Measurements from ENCODE around the gene LETM1. TPM values are rescaled to one million over a fixed set of nuclear protein-coding genes. Genes with fewer than 3 reads are reported as not detected.

LETM1 gene
- total RNA-seq, 5 donors from 2014 or later (not counting 1 experiment from before 2014, with no cell fraction given), result 35.4 to 60.3 (median 53.5) TPM

- ChIA-PET POLR2A (no interaction called here), CTCF (no interaction called here)
- Histone ChIP-seq H3K27ac (ENCODE audit: low read length) (no peak overlapping the region), H3K9me3 (no peaks in the 10 kb centered on the region), H3K27me3 (replicated peaks in 1 of 2; ENCODE audit: control insufficient read depth in 2 of 2, extremely low read depth in 1 of 2, insufficient read depth in 2 of 2, low read length in 1 of 2) (peaks cover 0 to under 1% of the 10 kb centered on the region in 2 experiments), H3K4me3 (ENCODE audit: control insufficient read depth in 1 of 2, extremely low read depth in 1 of 2, low read length in 1 of 2) (no peak overlapping the region), H3K36me3 (ENCODE audit: control insufficient read depth in 2 of 2, extremely low read depth in 1 of 2, insufficient read depth in 1 of 2, low read length in 1 of 2) (no peaks in the 10 kb centered on the region), H3K4me1 (ENCODE audit: control insufficient read depth in 1 of 2, extremely low read depth in 1 of 2, insufficient read depth in 2 of 2, low read length in 2 of 2) (peaks cover 0 to 4% of the 10 kb centered on the region in 2 experiments)
- no peaks in the 10 kb centered on the region for H3K36me3 Mint-ChIP-seq
- H3K4me3 Mint-ChIP-seq, result no peak overlapping the region
- H3K27ac Mint-ChIP-seq, result no peak overlapping the region
- H3K9me3 Mint-ChIP-seq, result no peaks in the 10 kb centered on the region
- no peaks in the 10 kb centered on the region for H3K27me3 Mint-ChIP-seq
- DNase-seq (no peak), ATAC-seq (replicated peaks in 1 of 4) (no peak)
- no peaks in the 10 kb centered on the region for H3K4me1 Mint-ChIP-seq
- WGBS (ENCODE audit: insufficient coverage), result 90% methylated on average over 37 of the region's 47 CpGs
Measured at GRCh38 chr4:1805493-1806222, 50.3 kb downstream of the LETM1 start.

GRCh38 chr4:1804638-1805492, 51.1 kb downstream of the LETM1 start:
- ATAC-seq (replicated peaks in 1 of 4), result no peak
- Mint-ChIP-seq H3K4me1 (no peaks in the 10 kb centered on the region), H3K9me3 (no peaks in the 10 kb centered on the region), H3K36me3 (no peaks in the 10 kb centered on the region), H3K27me3 (peaks cover 0 to 2% of the 10 kb centered on the region in 2 donors), H3K4me3 (no peak overlapping the region), H3K27ac (no peak overlapping the region)
- ChIA-PET POLR2A (no interaction called here), CTCF (no interaction called here)
- H3K4me1 ChIP-seq (ENCODE audit: control insufficient read depth in 1 of 2, extremely low read depth in 1 of 2, insufficient read depth in 2 of 2, low read length in 2 of 2), result no peaks in the 10 kb centered on the region
- no peak for DNase-seq
- no peaks in the 10 kb centered on the region for H3K36me3 ChIP-seq (ENCODE audit: control insufficient read depth in 2 of 2, extremely low read depth in 1 of 2, insufficient read depth in 1 of 2, low read length in 1 of 2)
- H3K27ac ChIP-seq (ENCODE audit: low read length), result no peak overlapping the region
- no peaks in the 10 kb centered on the region for H3K9me3 ChIP-seq
- no peak overlapping the region for H3K4me3 ChIP-seq (ENCODE audit: control insufficient read depth in 1 of 2, extremely low read depth in 1 of 2, low read length in 1 of 2)
- WGBS (ENCODE audit: insufficient coverage), result 87% methylated on average over 36 of the region's 37 CpGs
- peaks cover 0 to 7% of the 10 kb centered on the region in 2 experiments for H3K27me3 ChIP-seq (replicated peaks in 1 of 2; ENCODE audit: control insufficient read depth in 2 of 2, extremely low read depth in 1 of 2, insufficient read depth in 2 of 2, low read length in 1 of 2)

- H3K4me3 ChIP-seq (ENCODE audit: control insufficient read depth in 1 of 2, extremely low read depth in 1 of 2, low read length in 1 of 2), result no peak overlapping the region
- Mint-ChIP-seq H3K4me1 (no peaks in the 10 kb centered on the region), H3K4me3 (no peak overlapping the region), H3K27me3 (peaks cover under 1 to 6% of the 10 kb centered on the region in 2 donors), H3K27ac (no peak overlapping the region), H3K36me3 (no peaks in the 10 kb centered on the region), H3K9me3 (no peaks in the 10 kb centered on the region)
- H3K4me1 ChIP-seq (ENCODE audit: control insufficient read depth in 1 of 2, extremely low read depth in 1 of 2, insufficient read depth in 2 of 2, low read length in 2 of 2), result no peaks in the 10 kb centered on the region
- ChIA-PET POLR2A (no interaction called here), CTCF (no interaction called here)
- no peaks in the 10 kb centered on the region for H3K36me3 ChIP-seq (ENCODE audit: control insufficient read depth in 2 of 2, extremely low read depth in 1 of 2, insufficient read depth in 1 of 2, low read length in 1 of 2)
- peaks cover 0 to 18% of the 10 kb centered on the region in 2 experiments for H3K27me3 ChIP-seq (replicated peaks in 1 of 2; ENCODE audit: control insufficient read depth in 2 of 2, extremely low read depth in 1 of 2, insufficient read depth in 2 of 2, low read length in 1 of 2)
- no peaks in the 10 kb centered on the region for H3K9me3 ChIP-seq
- no peak for DNase-seq
- 91% methylated on average over 50 of the region's 51 CpGs for WGBS (ENCODE audit: insufficient coverage)
- H3K27ac ChIP-seq (ENCODE audit: low read length), result no peak overlapping the region
- ATAC-seq (replicated peaks in 1 of 4), result no peak
Measured at GRCh38 chr4:1803523-1804423, 52.2 kb downstream of the LETM1 start.

- H3K4me3 Mint-ChIP-seq, result no peak overlapping the region
Measured at GRCh38 chr4:1802720-1803522, 53.0 kb downstream of the LETM1 start.

GRCh38 chr4:1802151-1802715, 53.7 kb downstream of the LETM1 start:
- no peaks in the 10 kb centered on the region for H3K9me3 ChIP-seq
- 83% methylated on average over 22 of the region's 22 CpGs for WGBS (ENCODE audit: insufficient coverage)
- H3K36me3 Mint-ChIP-seq, result no peaks in the 10 kb centered on the region
- no peak overlapping the region for H3K27ac ChIP-seq (ENCODE audit: low read length)
- ChIA-PET CTCF (no interaction called here), POLR2A (no interaction called here)
- no peaks in the 10 kb centered on the region for H3K9me3 Mint-ChIP-seq
- H3K27me3 Mint-ChIP-seq, result peaks cover 5 to 15% of the 10 kb centered on the region in 2 donors
- no peak overlapping the region for H3K4me3 ChIP-seq (ENCODE audit: control insufficient read depth in 1 of 2, extremely low read depth in 1 of 2, low read length in 1 of 2)
- H3K27ac Mint-ChIP-seq, result no peak overlapping the region
- peaks cover 0 to 32% of the 10 kb centered on the region in 2 experiments for H3K27me3 ChIP-seq (replicated peaks in 1 of 2; ENCODE audit: control insufficient read depth in 2 of 2, extremely low read depth in 1 of 2, insufficient read depth in 2 of 2, low read length in 1 of 2)
- ATAC-seq (replicated peaks in 1 of 4), result no peak
- no peak for DNase-seq
- H3K4me3 Mint-ChIP-seq, result no peak overlapping the region
- no peaks in the 10 kb centered on the region for H3K4me1 Mint-ChIP-seq
- no peaks in the 10 kb centered on the region for H3K4me1 ChIP-seq (ENCODE audit: control insufficient read depth in 1 of 2, extremely low read depth in 1 of 2, insufficient read depth in 2 of 2, low read length in 2 of 2)
- no peaks in the 10 kb centered on the region for H3K36me3 ChIP-seq (ENCODE audit: control insufficient read depth in 2 of 2, extremely low read depth in 1 of 2, insufficient read depth in 1 of 2, low read length in 1 of 2)

More at GRCh38 chr4:1802720-1803522, 53.0 kb downstream of the LETM1 start:
- Mint-ChIP-seq H3K27me3 (peaks cover 5 to 10% of the 10 kb centered on the region in 2 donors), H3K27ac (no peak overlapping the region), H3K36me3 (no peaks in the 10 kb centered on the region), H3K4me1 (no peaks in the 10 kb centered on the region), H3K9me3 (no peaks in the 10 kb centered on the region)
- Histone ChIP-seq H3K9me3 (no peaks in the 10 kb centered on the region), H3K4me3 (ENCODE audit: control insufficient read depth in 1 of 2, extremely low read depth in 1 of 2, low read length in 1 of 2) (no peak overlapping the region), H3K27me3 (replicated peaks in 1 of 2; ENCODE audit: control insufficient read depth in 2 of 2, extremely low read depth in 1 of 2, insufficient read depth in 2 of 2, low read length in 1 of 2) (peaks cover 0 to 25% of the 10 kb centered on the region in 2 experiments), H3K36me3 (ENCODE audit: control insufficient read depth in 2 of 2, extremely low read depth in 1 of 2, insufficient read depth in 1 of 2, low read length in 1 of 2) (no peaks in the 10 kb centered on the region), H3K4me1 (ENCODE audit: control insufficient read depth in 1 of 2, extremely low read depth in 1 of 2, insufficient read depth in 2 of 2, low read length in 2 of 2) (no peaks in the 10 kb centered on the region), H3K27ac (ENCODE audit: low read length) (no peak overlapping the region)
- ChIA-PET POLR2A (no interaction called here), CTCF (no interaction called here)
- ATAC-seq (replicated peaks in 1 of 4) (no peak), DNase-seq (no peak)
- WGBS (ENCODE audit: insufficient coverage), result 86% methylated on average over 66 of the region's 71 CpGs

All from T-cell (primary cell).